ENCODE measurements around the gene MINDY1. TPM values are rescaled to one million over a fixed set of nuclear protein-coding genes. Genes with fewer than 3 reads are reported as not detected.

Gene MINDY1
- total RNA-seq, 2 experiments from 2014 or later, result 10.4 TPM

GRCh38 chr1:151037032-151037431 lies 30.3 kb upstream of the MINDY1 start:
- Mint-ChIP-seq H3K27me3 (no peaks in the 10 kb centered on the region), H3K4me1 (ENCODE audit: low read depth) (no peaks in the 10 kb centered on the region), H3K27ac (no peak overlapping the region), H3K4me3 (no peak overlapping the region), H3K9me3 (no peaks in the 10 kb centered on the region), H3K36me3 (ENCODE audit: low read depth) (peaks cover 2% of the 10 kb centered on the region)
- DNase-seq, result no peak
- TF ChIP-seq, protein P1, sequence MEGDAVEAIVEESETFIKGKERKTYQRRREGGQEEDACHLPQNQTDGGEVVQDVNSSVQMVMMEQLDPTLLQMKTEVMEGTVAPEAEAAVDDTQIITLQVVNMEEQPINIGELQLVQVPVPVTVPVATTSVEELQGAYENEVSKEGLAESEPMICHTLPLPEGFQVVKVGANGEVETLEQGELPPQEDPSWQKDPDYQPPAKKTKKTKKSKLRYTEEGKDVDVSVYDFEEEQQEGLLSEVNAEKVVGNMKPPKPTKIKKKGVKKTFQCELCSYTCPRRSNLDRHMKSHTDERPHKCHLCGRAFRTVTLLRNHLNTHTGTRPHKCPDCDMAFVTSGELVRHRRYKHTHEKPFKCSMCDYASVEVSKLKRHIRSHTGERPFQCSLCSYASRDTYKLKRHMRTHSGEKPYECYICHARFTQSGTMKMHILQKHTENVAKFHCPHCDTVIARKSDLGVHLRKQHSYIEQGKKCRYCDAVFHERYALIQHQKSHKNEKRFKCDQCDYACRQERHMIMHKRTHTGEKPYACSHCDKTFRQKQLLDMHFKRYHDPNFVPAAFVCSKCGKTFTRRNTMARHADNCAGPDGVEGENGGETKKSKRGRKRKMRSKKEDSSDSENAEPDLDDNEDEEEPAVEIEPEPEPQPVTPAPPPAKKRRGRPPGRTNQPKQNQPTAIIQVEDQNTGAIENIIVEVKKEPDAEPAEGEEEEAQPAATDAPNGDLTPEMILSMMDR (IDR thresholded peaks at IDR 0.05), result no peak
- CTCF ChIA-PET, result interaction anchor here (1.0 to 3.2 kb wide), 3 partner anchors 11 to 13 kb away, joined by 3 to 15 read pairs (median 4); partner anchors contain the start of gene C1orf56
- intact Hi-C loops (cut with micrococcal nuclease), result no loop called here
- ATAC-seq, result no peak
- POLR2A ChIA-PET, result interaction anchor here (0.7 to 1.5 kb wide), 2 partner anchors 9 to 31 kb away, joined by 3 to 5 read pairs; partner anchors contain the start of gene MINDY1

- ATAC-seq, result no peak
- H3K4me3 Mint-ChIP-seq, result no peak within 1 kb of the TSS
- POLR2A ChIA-PET, result interaction anchor here (0.6 to 1.5 kb wide), 2 partner anchors 8 to 151 kb away, joined by 3 to 5 read pairs; no protein-coding TSS in a partner anchor
These were observed 29.7 kb upstream of the MINDY1 start, which contains the start of gene BNIPL for GRCh38 chr1:151036356-151036755. Gene BNIPL, plus strand, starts transcription at chr1:151036586. Its CDS starts 140 bp downstream, at chr1:151036726.

DNA sequence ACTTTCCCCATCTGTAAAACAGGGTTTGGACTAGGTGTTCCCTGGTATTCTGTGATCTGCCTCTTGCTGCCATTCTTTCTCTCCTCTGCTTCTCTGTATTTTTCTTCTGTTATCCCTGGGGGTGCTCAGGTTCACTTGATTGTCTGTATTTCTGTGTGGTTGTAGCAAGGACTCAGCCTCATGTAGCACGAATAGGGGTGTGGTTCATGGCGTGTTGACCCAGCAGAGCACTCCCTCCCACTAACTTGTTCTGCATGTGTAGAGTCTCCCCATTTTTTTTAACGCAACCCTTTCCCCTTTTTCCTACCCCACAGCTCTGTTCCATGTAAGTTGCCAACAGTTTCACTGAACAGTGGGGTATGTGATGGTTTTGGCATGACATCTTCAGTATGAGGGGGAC lies 28.5 kb upstream of the MINDY1 start:
- peaks cover 4% of the 10 kb centered on the region for H3K36me3 Mint-ChIP-seq (ENCODE audit: low read depth)
- H3K27ac Mint-ChIP-seq, result peak overlapping the region; percentile 38
- POLR2A ChIA-PET, result no interaction called here
- no peak for DNase-seq
- H3K4me3 Mint-ChIP-seq, result no peak overlapping the region
- no peaks in the 10 kb centered on the region for H3K4me1 Mint-ChIP-seq (ENCODE audit: low read depth)
- ATAC-seq, result no peak
- intact Hi-C loops (cut with micrococcal nuclease), result no loop called here
- H3K9me3 Mint-ChIP-seq, result no peaks in the 10 kb centered on the region
- CTCF ChIA-PET, result interaction anchor here (1.1 kb wide), 1 partner anchor 9 kb away, joined by 3 read pairs; no protein-coding TSS in a partner anchor
- H3K27me3 Mint-ChIP-seq, result no peaks in the 10 kb centered on the region
- TF ChIP-seq, protein P1 (IDR thresholded peaks at IDR 0.05), result no peak

More at GRCh38 chr1:151036356-151036755, 29.7 kb upstream of the MINDY1 start, which contains the start of gene BNIPL:
- intact Hi-C loops (cut with micrococcal nuclease), result no loop called here
- CTCF ChIA-PET, result interaction anchor here (0.6 to 3.2 kb wide), 4 partner anchors 10 to 114 kb away, joined by 3 to 15 read pairs (median 4); partner anchors contain the start of gene C1orf56
- H3K27me3 Mint-ChIP-seq, result no peaks in the 10 kb centered on the region
- H3K9me3 Mint-ChIP-seq, result no peaks in the 10 kb centered on the region
- H3K36me3 Mint-ChIP-seq (ENCODE audit: low read depth), result peaks cover 2% of the 10 kb centered on the region
- H3K27ac Mint-ChIP-seq, result no peak within 1 kb of the TSS
- DNase-seq, result no peak
- TF ChIP-seq, protein P1 (IDR thresholded peaks at IDR 0.05), result no peak
- H3K4me1 Mint-ChIP-seq (ENCODE audit: low read depth), result no peaks in the 10 kb centered on the region

GRCh38 chr1:151032164-151032563 lies 25.5 kb upstream of the MINDY1 start:
- ChIA-PET CTCF (interaction anchor here (0.7 to 1.4 kb wide), 2 partner anchors 37 to 123 kb away, joined by 4 read pairs; no protein-coding TSS in a partner anchor), POLR2A (no interaction called here)
- no peaks in the 10 kb centered on the region for H3K9me3 Mint-ChIP-seq
- intact Hi-C loops (cut with micrococcal nuclease), result no loop called here
- H3K4me3 Mint-ChIP-seq, result no peak overlapping the region
- peaks cover 10% of the 10 kb centered on the region for H3K36me3 Mint-ChIP-seq (ENCODE audit: low read depth)
- H3K27me3 Mint-ChIP-seq, result no peaks in the 10 kb centered on the region
- TF ChIP-seq, protein P1 (IDR thresholded peaks at IDR 0.05), result no peak
- H3K4me1 Mint-ChIP-seq (ENCODE audit: low read depth), result no peaks in the 10 kb centered on the region
- DNase-seq, result no peak
- ATAC-seq, result no peak
- no peak overlapping the region for H3K27ac Mint-ChIP-seq

DNA sequence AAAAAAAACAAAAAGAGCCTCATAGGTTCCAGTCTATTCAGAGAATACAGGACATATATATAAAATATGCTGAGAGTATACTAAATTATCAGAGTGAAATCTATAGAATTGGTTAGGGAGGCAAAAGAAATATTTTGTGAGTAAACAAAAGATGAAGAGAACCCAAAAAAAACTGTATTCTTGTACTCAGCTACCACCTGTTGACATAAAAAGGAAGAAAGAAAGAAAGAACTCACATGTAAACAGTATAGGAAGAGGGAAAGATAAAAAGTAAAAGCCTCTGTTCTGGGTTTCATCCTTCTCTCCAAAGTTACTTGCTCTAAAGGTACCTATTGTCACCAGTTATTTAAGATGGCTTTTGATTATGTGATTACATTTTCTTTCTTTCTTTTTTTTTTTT lies 19.8 kb upstream of the MINDY1 start:
- no peak overlapping the region for H3K27ac Mint-ChIP-seq

More for the DNA sequence above, 19.8 kb upstream of the MINDY1 start:
- TF ChIP-seq, protein P1 (IDR thresholded peaks at IDR 0.05), result no peak
- Mint-ChIP-seq H3K4me1 (ENCODE audit: low read depth) (peaks cover 4% of the 10 kb centered on the region), H3K27me3 (no peaks in the 10 kb centered on the region), H3K36me3 (ENCODE audit: low read depth) (peaks cover 15% of the 10 kb centered on the region), H3K4me3 (no peak overlapping the region), H3K9me3 (no peaks in the 10 kb centered on the region)
- POLR2A ChIA-PET, result no interaction called here
- DNase-seq (no peak), ATAC-seq (no peak)
- CTCF ChIA-PET, result interaction anchor here (1.0 to 3.6 kb wide), 6 partner anchors 10 to 225 kb away, joined by 3 to 56 read pairs (median 4); partner anchors contain the start of genes BNIPL and C1orf56
- intact Hi-C loops (cut with micrococcal nuclease), result no loop called here

Data from activated CD8-positive, alpha-beta T cell treated with anti-CD3 and anti-CD28 coated beads for 36 hours (primary cell).